ENCODE measurements around the gene TPT1.

DNA sequence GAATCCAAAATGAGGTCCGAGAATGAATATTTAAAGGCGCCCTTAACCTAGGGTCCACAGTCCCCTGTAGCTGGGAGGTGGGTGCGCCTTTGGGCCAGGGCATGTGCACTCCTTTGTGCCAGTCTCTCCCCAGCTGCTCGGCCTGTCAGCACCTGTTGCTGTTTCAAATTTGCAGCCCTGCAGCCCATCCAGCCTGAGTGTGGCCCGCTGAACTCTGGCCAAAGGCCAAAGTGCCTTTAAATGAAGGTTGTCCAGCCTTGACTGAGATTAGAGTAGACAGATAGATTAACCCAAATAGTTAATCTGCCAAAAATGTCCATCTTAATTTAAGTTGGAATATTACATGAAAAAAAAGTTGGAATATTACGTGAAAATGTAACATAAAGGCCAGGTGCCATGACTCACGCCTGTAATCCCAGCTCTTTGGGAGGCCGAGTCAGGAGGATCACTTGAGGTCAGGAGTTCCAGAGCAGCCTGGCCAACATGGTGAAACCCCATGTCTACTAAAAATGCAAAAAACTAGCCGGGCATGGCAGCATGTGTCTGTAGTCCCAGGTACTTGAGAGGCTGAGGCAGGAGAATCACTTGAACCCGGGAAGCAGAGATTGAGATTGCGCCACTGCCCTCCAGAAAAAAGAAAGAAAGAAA is 25.3 kb downstream of the TPT1 start:
- TF ChIP-seq ZNF551 (CRISPR knock-in tag; IDR thresholded peaks at IDR 0.05) (no peak), POLR2A (conservative IDR thresholded peaks at IDR 0.05) (no peak)
